ENCODE data around the gene ACTRT2.

Gene ACTRT2

DNA sequence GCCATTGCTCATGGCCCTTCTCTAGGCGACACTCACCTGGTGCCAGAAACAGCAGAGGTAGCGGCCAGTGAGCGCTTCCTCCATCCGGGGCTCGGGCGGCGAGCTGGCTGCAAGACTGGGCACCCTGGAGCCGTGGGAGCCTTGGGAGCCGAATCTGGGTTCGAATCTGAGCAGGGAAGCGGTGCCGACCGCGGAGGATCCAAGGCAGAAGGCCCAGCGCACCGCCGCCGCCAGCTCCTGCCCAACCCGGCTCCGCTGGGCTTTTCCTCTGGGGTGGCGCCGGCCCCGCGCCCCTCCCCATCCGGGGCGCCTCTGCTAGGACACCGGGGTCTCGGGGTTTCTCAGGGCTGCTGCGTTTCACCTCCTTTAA is 46.0 kb downstream of the ACTRT2 start:
- H3K27ac ChIP-seq, result no peak overlapping the region
- no peak for TF ChIP-seq CTCF (conservative IDR thresholded peaks at IDR 0.05)

- TF ChIP-seq CTCF (conservative IDR thresholded peaks at IDR 0.05), result no peak
- H3K27ac ChIP-seq, result no peak overlapping the region
These were observed 46.6 kb downstream of the ACTRT2 start for GRCh38 chr1:3067671-3068563.

DNA sequence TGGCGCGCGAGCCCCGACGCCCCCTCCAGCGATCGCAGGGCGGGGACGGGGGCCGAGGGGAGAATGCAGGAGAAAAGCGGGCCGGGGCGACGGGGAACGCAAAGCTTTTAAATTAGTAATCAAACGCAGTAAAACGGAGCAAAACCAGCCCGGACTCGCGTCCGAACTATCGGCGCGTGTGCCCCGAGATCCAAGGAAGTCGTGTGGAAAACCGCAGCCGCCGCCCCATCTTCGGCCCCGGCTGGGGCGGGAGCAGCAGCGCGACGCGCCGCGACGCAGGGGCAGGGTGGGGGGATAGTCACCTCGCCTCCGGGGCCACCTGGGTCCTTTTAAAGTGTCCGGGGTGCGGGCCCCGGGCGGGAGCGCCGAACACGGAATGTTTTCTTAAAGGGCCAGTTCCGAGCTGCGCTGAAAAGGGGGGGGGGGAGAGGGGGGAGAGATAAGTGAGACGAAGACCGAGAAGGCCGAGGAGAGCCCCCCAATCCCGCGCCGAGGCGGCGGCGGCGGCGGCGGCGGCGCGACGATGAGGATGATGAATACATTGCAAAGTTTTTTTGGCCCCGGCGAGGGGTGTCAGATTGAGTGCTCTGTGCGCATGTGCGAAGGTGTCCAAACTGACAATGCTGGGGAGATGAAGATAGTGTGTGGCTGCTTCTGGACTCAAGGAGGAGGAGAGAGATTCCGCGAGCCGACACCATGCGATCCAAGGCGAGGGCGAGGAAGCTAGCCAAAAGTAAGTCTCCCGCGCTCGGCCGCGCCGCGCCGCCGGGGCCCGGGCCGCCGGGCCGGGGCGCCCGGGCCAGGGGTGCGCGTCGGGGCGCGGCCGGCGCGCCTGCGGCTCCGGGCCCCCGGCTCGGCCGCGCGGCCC is 47.5 kb downstream of the ACTRT2 start, which contains the start of gene PRDM16:
TSS of gene PRDM16 (plus strand) at position 640 of the 868 bp plus-strand sequence. CDS start at position 697, 57 bp downstream.
- TF ChIP-seq CTCF (conservative IDR thresholded peaks at IDR 0.05), result no peak
- H3K27ac ChIP-seq, result peak within 1 kb of the TSS; percentile 49; the same call in 1 of the 2 replicates

GRCh38 chr1:3069491-3070308 is 48.4 kb downstream of the ACTRT2 start:
- TF ChIP-seq CTCF (conservative IDR thresholded peaks at IDR 0.05), result peak; percentile 75
- H3K27ac ChIP-seq, result peak overlapping the region; percentile 49; the same call in 1 of the 2 replicates

DNA sequence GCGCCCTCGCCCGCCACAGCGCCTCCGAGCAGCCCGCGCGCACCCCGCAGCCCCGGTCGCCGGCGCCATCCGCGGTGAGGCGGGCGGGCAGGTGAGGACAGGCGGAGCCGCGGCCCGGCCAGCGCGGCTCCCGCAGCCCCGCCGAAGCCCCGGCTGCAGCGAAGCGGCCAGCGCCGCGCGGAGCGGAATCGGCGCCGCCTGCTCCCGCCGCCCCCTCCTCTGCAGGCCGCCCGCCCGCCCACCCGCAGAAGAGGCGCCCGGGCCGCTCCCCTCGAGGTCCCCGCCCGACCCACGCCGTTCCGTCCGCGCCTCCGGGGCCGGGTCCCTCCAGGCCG is 49.0 kb downstream of the ACTRT2 start:
- peak overlapping the region; percentile 49; the same call in 1 of the 2 replicates for H3K27ac ChIP-seq
- no peak for TF ChIP-seq CTCF (conservative IDR thresholded peaks at IDR 0.05)

- no peak overlapping the region; the same call in 1 of the 2 replicates for H3K27ac ChIP-seq
- TF ChIP-seq CTCF (conservative IDR thresholded peaks at IDR 0.05), result no peak
These were observed 49.6 kb downstream of the ACTRT2 start for GRCh38 chr1:3070644-3071564.

All from VCaP (cell line).